ENCODE data around the gene ZNF24.

DNA sequence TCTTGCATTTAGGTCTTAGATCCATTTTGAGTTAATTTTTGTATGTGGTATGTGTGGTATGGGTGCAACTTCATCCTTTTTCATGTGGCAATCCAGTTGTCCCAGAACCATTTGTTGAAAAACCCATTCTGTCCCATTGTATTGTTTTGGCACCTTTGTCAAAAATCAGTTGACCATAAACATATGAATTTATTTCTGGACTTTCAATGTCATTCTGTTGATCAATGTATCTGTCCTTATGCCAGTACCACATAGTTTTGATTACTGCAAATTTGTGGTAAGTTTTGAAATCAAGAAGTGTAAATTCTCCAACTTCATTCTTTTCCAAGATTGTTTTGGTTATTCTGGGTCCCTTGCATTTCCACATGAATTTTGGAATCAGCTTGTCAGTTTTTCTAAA, 49.5 kb upstream of the ZNF24 start:
- TF ChIP-seq CTCF (IDR thresholded peaks at IDR 0.05) (no peak), TCF7L2 (IDR thresholded peaks at IDR 0.05; ENCODE audit: low read depth, low read length) (no peak), POLR2AphosphoS5 (IDR thresholded peaks at IDR 0.05; ENCODE audit: low read depth, low read length) (no peak)

All from Panc1 (cell line).